ENCODE data around the gene LCLAT1.

Gene LCLAT1

GRCh38 chr2:30404319-30405259, 42.5 kb upstream of the LCLAT1 start:
- H3K27ac ChIP-seq = no peak overlapping the region
- no peak for TF ChIP-seq CTCF (conservative IDR thresholded peaks at IDR 0.05)
- TF ChIP-seq ZFX (IDR thresholded peaks at IDR 0.05) = no peak

GRCh38 chr2:30405260-30405605, 41.8 kb upstream of the LCLAT1 start:
- no peak for TF ChIP-seq CTCF (conservative IDR thresholded peaks at IDR 0.05)
- TF ChIP-seq ZFX (IDR thresholded peaks at IDR 0.05) = no peak
- no peak overlapping the region for H3K27ac ChIP-seq

- TF ChIP-seq CTCF (conservative IDR thresholded peaks at IDR 0.05) = no peak
- TF ChIP-seq ZFX (IDR thresholded peaks at IDR 0.05) = no peak
- no peak overlapping the region for H3K27ac ChIP-seq
These were observed 40.2 kb upstream of the LCLAT1 start for GRCh38 chr2:30406853-30407252.

GRCh38 chr2:30408961-30409387, 38.1 kb upstream of the LCLAT1 start:
- no peak overlapping the region for H3K27ac ChIP-seq
- TF ChIP-seq ZFX (IDR thresholded peaks at IDR 0.05) = no peak
- no peak for TF ChIP-seq CTCF (conservative IDR thresholded peaks at IDR 0.05)

GRCh38 chr2:30410217-30410616, 36.8 kb upstream of the LCLAT1 start:
- H3K27ac ChIP-seq = no peak overlapping the region
- TF ChIP-seq CTCF (conservative IDR thresholded peaks at IDR 0.05) = no peak
- TF ChIP-seq ZFX (IDR thresholded peaks at IDR 0.05) = no peak

GRCh38 chr2:30412047-30412683, 34.9 kb upstream of the LCLAT1 start:
- no peak for TF ChIP-seq CTCF (conservative IDR thresholded peaks at IDR 0.05)
- no peak for TF ChIP-seq ZFX (IDR thresholded peaks at IDR 0.05)
- no peak overlapping the region for H3K27ac ChIP-seq
